Endothelial cell of umbilical vein (primary cell): Measurements from ENCODE around the gene INTS7. TPM values are rescaled to one million over a fixed set of nuclear protein-coding genes. Genes with fewer than 3 reads are reported as not detected.

Source experiments
- BruUV-seq: library from RNA; stranded (reverse); fragments of 400-500 nt; replicated peaks from 2 replicates; lab custom pipeline; 2021; lab: Mats Ljungman, UMichigan
- CTCF ChIA-PET: fragments of 300-600, 350-600 bp; sonication (Branson Sonifier 250); formaldehyde crosslinking; loops from one replicate; lab custom pipeline; 2021; ENCODE audit warnings: antibody characterized with exemption, inconsistent platforms; lab: Charles Lee
- POLR2A ChIA-PET: fragments of 300-600, 350-600 bp; sonication (Branson Sonifier 250); formaldehyde crosslinking; loops from one replicate; lab custom pipeline; 2021; ENCODE audit warnings: antibody characterized with exemption, inconsistent platforms; lab: Charles Lee
- DNase-seq: peaks from one replicate; pipeline ENCODE4 v3.0.0-alpha.2; 2011; ENCODE audit warnings: low read depth, low spot score
- FAIRE-seq: peaks from 2 replicates; lab custom pipeline; 2011; peaks lifted over from hg19 to GRCh38; lab: Jason Lieb, UNC
- H2AFZ ChIP-seq: 2 replicates; pipeline ENCODE4 v1.6.0; 2012; ENCODE audit warnings: low read depth, low read length, control low read depth, inconsistent platforms
- H3K27ac ChIP-seq: 2 replicates; pipeline ENCODE4 v1.5.1; 2011; ENCODE audit warnings: low read depth, mild to moderate bottlenecking, control low read depth, low read length, moderate library complexity; ENCODE audit not compliant: insufficient read depth
- H3K27me3 ChIP-seq, 2 experiments: 2 replicates each; pipeline versions ENCODE4 v1.6.0 to v1.6.1; 2011; ENCODE audit warnings: low read length in 2 of 2, mixed read lengths in 1 of 2; ENCODE audit not compliant: control insufficient read depth in 2 of 2, insufficient read depth in 2 of 2
- H3K36me3 ChIP-seq, 2 experiments: 2 replicates in 1 of 2; 3 replicates in 1 of 2; pipeline ENCODE4 v1.5.1; 2011; ENCODE audit warnings: low read length in 2 of 2, mild to moderate bottlenecking in 1 of 2, moderate library complexity in 1 of 2; ENCODE audit not compliant: control insufficient read depth in 2 of 2, insufficient read depth in 2 of 2; ENCODE audit errors: extremely low read depth in 1 of 2
- H3K4me1 ChIP-seq: 3 replicates; pipeline ENCODE4 v1.5.1; 2011; ENCODE audit warnings: mild to moderate bottlenecking, low read length; ENCODE audit not compliant: control insufficient read depth, insufficient read depth; ENCODE audit errors: extremely low read depth
- H3K4me2 ChIP-seq: 2 replicates; pipeline ENCODE4 v1.6.1; 2011; ENCODE audit warnings: low read length, control low read depth, mixed read lengths; ENCODE audit not compliant: insufficient read depth
- H3K4me3 ChIP-seq, 3 experiments: fragments of 200-600 bp in 1 of 3; sonication (generic), shearing (Covaris generic) in 1 of 3; replicated peaks in 1 of 3; 2 replicates each; pipeline ENCODE4 v1.5.1; 2011 to 2016; ENCODE audit warnings: control low read depth in 3 of 3, low read length in 3 of 3, mild to moderate bottlenecking in 2 of 3, inconsistent platforms in 1 of 3, low read depth in 1 of 3, moderate library complexity in 1 of 3; ENCODE audit not compliant: insufficient read depth in 1 of 3
- H3K79me2 ChIP-seq: 2 replicates; pipeline ENCODE4 v1.6.0; 2012; ENCODE audit warnings: low read length, inconsistent platforms; ENCODE audit not compliant: control insufficient read depth, insufficient read depth
- H3K9ac ChIP-seq: replicated peaks from 2 replicates; pipeline ENCODE3; 2011; ENCODE audit warnings: low read length, control low read depth; ENCODE audit not compliant: insufficient read depth; ENCODE audit errors: extremely low read depth
- H3K9me1 ChIP-seq: replicated peaks from 3 replicates; pipeline ENCODE4 v1.6.0; 2011; ENCODE audit warnings: mild to moderate bottlenecking, low read length; ENCODE audit not compliant: control insufficient read depth, insufficient read depth; ENCODE audit errors: extremely low read depth
- H3K9me3 ChIP-seq: replicated peaks from 2 replicates; pipeline ENCODE4 v1.5.1; 2012; ENCODE audit warnings: low read length, inconsistent platforms; ENCODE audit not compliant: control insufficient read depth, insufficient read depth
- H4K20me1 ChIP-seq: replicated peaks from 2 replicates; pipeline ENCODE3; 2011; ENCODE audit warnings: mild to moderate bottlenecking, low read length; ENCODE audit not compliant: control insufficient read depth, insufficient read depth; ENCODE audit errors: extremely low read depth
- CTCF ChIP-seq, 2 donors: IDR thresholded peaks; 1 replicate in 1 of 2; 2 replicates in 1 of 2; pipeline ENCODE4 v1.5.1; 2011; ENCODE audit warnings: low read length in 2 of 2, mild to moderate bottlenecking in 2 of 2, moderate library complexity in 2 of 2, control low read depth in 1 of 2, inconsistent platforms in 1 of 2, low read depth in 1 of 2; ENCODE audit not compliant: insufficient read depth in 1 of 2; ENCODE audit errors: extremely low read depth in 1 of 2
- EZH2 ChIP-seq: IDR thresholded peaks from 2 replicates; pipeline ENCODE4 v1.6.1; 2012; ENCODE audit warnings: borderline replicate concordance, low read depth, mild to moderate bottlenecking, moderate library complexity, low read length, inconsistent platforms; ENCODE audit not compliant: severe bottlenecking
- FOS ChIP-seq: IDR thresholded peaks from 2 replicates; pipeline ENCODE4 v1.6.1; 2011; ENCODE audit warnings: mild to moderate bottlenecking, low read length, moderate library complexity, borderline replicate concordance; ENCODE audit not compliant: insufficient read depth
- GATA2 ChIP-seq: IDR thresholded peaks from 2 replicates; pipeline ENCODE4 v1.7.0; 2011; ENCODE audit warnings: low read depth, mild to moderate bottlenecking, moderate library complexity, mixed read lengths, low read length; ENCODE audit not compliant: insufficient read length, insufficient read depth
- JUN ChIP-seq: IDR thresholded peaks from 2 replicates; pipeline ENCODE4 v1.6.1; 2011; ENCODE audit warnings: borderline replicate concordance, low read depth; ENCODE audit not compliant: insufficient read length, insufficient read depth
- MAX ChIP-seq: IDR thresholded peaks from 2 replicates; pipeline ENCODE4 v1.6.1; 2011; ENCODE audit not compliant: insufficient read depth, insufficient read length
- MYC ChIP-seq: IDR thresholded peaks from one replicate; pipeline ENCODE4 v1.6.1; 2011; ENCODE audit warnings: mild to moderate bottlenecking, low read depth, low read length
- POLR2A ChIP-seq: IDR thresholded peaks from 2 replicates; pipeline ENCODE4 v1.6.1; 2012; ENCODE audit warnings: low read depth, mild to moderate bottlenecking, control low read depth, low read length
- POLR2AphosphoS5 ChIP-seq: IDR thresholded peaks from 2 replicates; pipeline ENCODE4 v1.6.1; 2012; ENCODE audit warnings: low read depth, mild to moderate bottlenecking, control low read depth, low read length, moderate library complexity; ENCODE audit not compliant: insufficient read depth
- dilution Hi-C: fragments of 300-500 bp; cut with MboI; formaldehyde crosslinking; loops from one replicate; pipeline ENCODE4 v1.15.0; 2019; ENCODE audit warnings: low sequenced_read_pairs; ENCODE audit not compliant: extremely low pct_ligation_motif_present
- intact Hi-C: fragments of 100-400 bp; cut with micrococcal nuclease; formaldehyde crosslinking; loops from one replicate; pipeline ENCODE4 v1.10.0; 2022
- polyA plus RNA-seq, 4 experiments: library from polyadenylated mRNA; depleted of rRNA in 3 of 4; stranded (reverse) in 3 of 4; unstranded in 1 of 4; fragments of >200 nt; gene quantifications; 2 replicates each; pipeline versions ENCODE4 v1.2.1 to v1.2.3, GENCODE V29; 2011 to 2012; ENCODE audit warnings: missing spikeins in 1 of 4
- total RNA-seq: library from RNA; stranded (reverse); gene quantifications from 2 replicates; pipeline ENCODE4 v1.2.3, GENCODE V29; 2021

INTS7 gene
- total and polyA plus RNA-seq, 2 donors (not counting 3 experiments of a cell fraction or from before 2014, with no cell fraction given): 9.1 to 18.1 TPM

- Histone ChIP-seq H3K79me2 (no peaks in the 10 kb centered on the region), H3K4me2 (no peak overlapping the region), H3K27me3 (peaks cover 2 to 11% of the 10 kb centered on the region in 2 experiments), H4K20me1 (no peaks in the 10 kb centered on the region), H3K36me3 (no peaks in the 10 kb centered on the region), H3K9me3 (no peaks in the 10 kb centered on the region), H3K4me3 (no peak overlapping the region), H3K27ac (no peak overlapping the region), H3K9ac (no peak overlapping the region), H3K9me1 (no peaks in the 10 kb centered on the region), H3K4me1 (no peaks in the 10 kb centered on the region), H2AFZ (no peak overlapping the region)
- DNase-seq (no peak), FAIRE-seq (no peak)
- ChIA-PET POLR2A (no interaction called here), CTCF (interaction anchor here (0.8 to 2.1 kb wide), 7 partner anchors 10 to 230 kb away, joined by 3 to 5 read pairs (median 3); no protein-coding TSS in a partner anchor)
- intact Hi-C loops: no loop called here
- no peak for TF ChIP-seq CTCF (IDR thresholded peaks at IDR 0.05; ENCODE audit: extremely low read depth in 1 of 2, insufficient read depth in 1 of 2, low read depth in 1 of 2, low read length in 2 of 2)
- TF ChIP-seq MYC: no peak
- TF ChIP-seq JUN: no peak
- TF ChIP-seq EZH2: no peak
- TF ChIP-seq POLR2A: no peak
- TF ChIP-seq MAX: no peak
- no peak for TF ChIP-seq FOS
- no peak for TF ChIP-seq GATA2
- TF ChIP-seq POLR2AphosphoS5: no peak
- no TSS peak for BruUV-seq
- dilution Hi-C loops: no loop called here
These were observed 125.1 kb downstream of the INTS7 start for GRCh38 chr1:211910113-211910884.
